Frontal cortex (tissue), 4 donors: Measurements from ENCODE around the gene TSNAXIP1. TPM values are rescaled to one million over a fixed set of nuclear protein-coding genes. Genes with fewer than 3 reads are reported as not detected.
"Not testable (repeated sequence)": the region's sequence is repeated elsewhere in the genome, so short reads cannot be mapped to it uniquely, and the experiment has no call there.

Experiments
- DNase-seq, 2 donors: peaks; one replicate each; pipeline ENCODE4 v3.0.0; 2012; ENCODE audit warnings: low spot score in 2 of 2
- FAIRE-seq: peaks from 2 replicates; lab custom pipeline; 2012; peaks lifted over from hg19 to GRCh38; lab: Jason Lieb, UNC
- total RNA-seq: library from RNA; depleted of rRNA; stranded (reverse); fragments of >200 nt; gene quantifications from one replicate; pipeline ENCODE4 v1.2.3, GENCODE V29; 2014
- donor health status: control.
- donor health status: control.
- donor health status: control.

TSNAXIP1 gene
- total RNA-seq, 1 donor from 2014 or later, result 4.5 TPM

- peak in 1 of 2 donors; percentile 40 for DNase-seq
- FAIRE-seq, result no peak
Measured at GRCh38 chr16:67833030-67833414, 26.3 kb downstream of the TSNAXIP1 start.

- no peak for FAIRE-seq
Measured at GRCh38 chr16:67833415-67834241, 26.9 kb downstream of the TSNAXIP1 start.

GRCh38 chr16:67834242-67834614 is 27.5 kb downstream of the TSNAXIP1 start:
- no peak for DNase-seq
- FAIRE-seq, result no peak

More at GRCh38 chr16:67833415-67834241, 26.9 kb downstream of the TSNAXIP1 start:
- peak; percentile 88 to 98 for DNase-seq

- not testable (repeated sequence) for DNase-seq, FAIRE-seq
Measured at GRCh38 chr16:67837190-67837589, 30.5 kb downstream of the TSNAXIP1 start.

- no peak for FAIRE-seq
- no peak for DNase-seq
Measured at GRCh38 chr16:67837811-67838210, 31.1 kb downstream of the TSNAXIP1 start.

- no peak for DNase-seq
Measured at GRCh38 chr16:67841198-67841815, 34.6 kb downstream of the TSNAXIP1 start.

GRCh38 chr16:67841816-67842508 is 35.3 kb downstream of the TSNAXIP1 start, which contains the start of gene THAP11:
THAP11 (plus strand) TSS chr16:67842320; CDS start chr16:67842555, 235 bp downstream.
- FAIRE-seq (no peak), DNase-seq (peak; percentile 93 to 95)

More at GRCh38 chr16:67841198-67841815, 34.6 kb downstream of the TSNAXIP1 start:
- FAIRE-seq, result no peak

- no peak for DNase-seq
- FAIRE-seq, result no peak
Measured at GRCh38 chr16:67842509-67843342, 36.0 kb downstream of the TSNAXIP1 start.

GRCh38 chr16:67843343-67843765 is 36.7 kb downstream of the TSNAXIP1 start:
- DNase-seq, result no peak
- FAIRE-seq, result no peak

- no peak for FAIRE-seq
- DNase-seq, result no peak
Measured at GRCh38 chr16:67844497-67844896, 37.8 kb downstream of the TSNAXIP1 start.

GRCh38 chr16:67845291-67846062 is 38.8 kb downstream of the TSNAXIP1 start:
- no peak for DNase-seq
- no peak for FAIRE-seq

- FAIRE-seq, result no peak
- no peak for DNase-seq
Measured at GRCh38 chr16:67846063-67846319, 39.3 kb downstream of the TSNAXIP1 start.

- DNase-seq (peak; percentile 93 to 96), FAIRE-seq (no peak)
Measured at GRCh38 chr16:67846320-67847063, 39.8 kb downstream of the TSNAXIP1 start, which contains the start of gene NUTF2. NUTF2 (plus strand) TSS chr16:67846933; CDS start chr16:67865131, 18,198 bp downstream.

GRCh38 chr16:67847064-67847861 is 40.6 kb downstream of the TSNAXIP1 start, which contains the start of gene CENPT:
CENPT (minus strand) TSS chr16:67847693; CDS start chr16:67833859, 13,834 bp downstream.
- no peak for FAIRE-seq
- DNase-seq, result peak; percentile 83 to 88

GRCh38 chr16:67848118-67848517 is 41.4 kb downstream of the TSNAXIP1 start:
- no peak for FAIRE-seq
- no peak for DNase-seq

- DNase-seq (no peak), FAIRE-seq (no peak)
Measured at GRCh38 chr16:67853670-67854069, 47.0 kb downstream of the TSNAXIP1 start.

GRCh38 chr16:67855789-67856188 is 49.1 kb downstream of the TSNAXIP1 start:
- no peak for FAIRE-seq
- DNase-seq, result no peak
